Osteocyte (in vitro differentiated cells): ENCODE results near the gene WDR38. TPM values are rescaled to one million over a fixed set of nuclear protein-coding genes. Genes with fewer than 3 reads are reported as not detected.

Source experiments
- DNase-seq: peaks from one replicate; pipeline ENCODE4 v3.0.0; 2021; ENCODE audit warnings: mixed read lengths; ENCODE audit not compliant: unreplicated experiment; ENCODE audit errors: extremely low spot score
- H3K27ac Mint-ChIP-seq: one replicate; pipeline ENCODE4 v1.8.0; 2021; ENCODE audit warnings: mild to moderate bottlenecking, mixed read lengths; ENCODE audit not compliant: unreplicated experiment
- H3K27me3 Mint-ChIP-seq: one replicate; pipeline ENCODE4 v1.8.0; 2021; ENCODE audit warnings: mixed read lengths; ENCODE audit not compliant: unreplicated experiment
- H3K36me3 Mint-ChIP-seq: one replicate; pipeline ENCODE4 v1.8.0; 2021; ENCODE audit warnings: mixed read lengths; ENCODE audit not compliant: unreplicated experiment
- H3K4me1 Mint-ChIP-seq: one replicate; pipeline ENCODE4 v1.8.0; 2021; ENCODE audit warnings: mixed read lengths; ENCODE audit not compliant: unreplicated experiment
- H3K4me3 Mint-ChIP-seq: one replicate; pipeline ENCODE4 v1.8.0; 2021; ENCODE audit warnings: mild to moderate bottlenecking, moderate library complexity, mixed read lengths; ENCODE audit not compliant: unreplicated experiment
- H3K9me3 Mint-ChIP-seq: one replicate; pipeline ENCODE4 v1.8.0; 2021; ENCODE audit warnings: mixed read lengths; ENCODE audit not compliant: unreplicated experiment
- CTCF ChIP-seq: fragments of 200-600 bp; sonication (generic); IDR thresholded peaks from 2 replicates; pipeline ENCODE4 v1.5.0; 2021; ENCODE audit warnings: antibody characterized with exemption, mild to moderate bottlenecking, moderate library complexity
- long read RNA-seq: library from polyadenylated mRNA; unstranded; transcript quantifications from one replicate; pipeline ENCODE4 v2.0.0, GENCODE V29; 2021
- total RNA-seq: library from RNA; stranded (reverse); gene quantifications from 2 replicates; pipeline ENCODE4 v1.2.1, GENCODE V29; 2021

Gene WDR38
- not detected in 2 replicates for total RNA-seq
- long read RNA-seq = 0 reads

DNA sequence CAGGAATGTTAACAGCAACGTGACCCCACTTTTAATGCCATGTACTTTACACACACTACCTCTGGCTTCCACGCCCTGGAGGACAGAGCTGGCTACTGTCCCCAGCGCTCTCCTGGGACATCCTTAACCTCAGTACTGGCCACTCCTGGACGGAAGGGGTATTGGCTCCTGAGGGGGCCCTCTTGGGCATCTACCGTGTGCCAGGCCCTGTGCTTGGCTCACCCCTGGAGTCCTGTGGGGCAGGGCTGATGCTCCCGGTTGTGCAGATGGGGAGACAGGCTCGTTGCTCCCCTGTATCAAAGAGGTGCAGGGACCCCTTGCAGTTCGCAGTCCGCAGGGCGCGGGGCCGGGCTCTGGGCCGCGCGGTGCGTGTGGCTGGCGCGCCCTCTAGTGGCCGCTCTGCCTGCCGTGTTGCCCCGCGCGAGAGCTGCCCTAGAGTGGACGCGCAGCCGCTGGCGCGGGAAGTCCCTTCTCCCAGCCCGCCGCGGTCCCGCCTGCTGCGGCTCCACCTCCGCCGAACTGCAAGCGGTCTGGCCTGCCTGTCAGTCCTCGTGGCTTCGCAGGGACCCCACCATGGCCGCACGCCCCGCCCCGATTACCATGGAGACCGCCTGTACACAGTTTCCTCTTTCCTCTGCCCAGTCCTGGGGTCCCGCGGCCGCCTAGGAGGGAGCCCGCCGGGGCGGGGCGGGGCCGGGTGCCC, at the start of gene WDR38:
Gene WDR38, plus strand, starts transcription at position 632 of the 703 bp plus-strand sequence. CDS start 72 bp downstream, outside the sequence.
- peak; percentile 91 for DNase-seq
- no peaks in the 10 kb centered on the region for H3K9me3 Mint-ChIP-seq

DNA sequence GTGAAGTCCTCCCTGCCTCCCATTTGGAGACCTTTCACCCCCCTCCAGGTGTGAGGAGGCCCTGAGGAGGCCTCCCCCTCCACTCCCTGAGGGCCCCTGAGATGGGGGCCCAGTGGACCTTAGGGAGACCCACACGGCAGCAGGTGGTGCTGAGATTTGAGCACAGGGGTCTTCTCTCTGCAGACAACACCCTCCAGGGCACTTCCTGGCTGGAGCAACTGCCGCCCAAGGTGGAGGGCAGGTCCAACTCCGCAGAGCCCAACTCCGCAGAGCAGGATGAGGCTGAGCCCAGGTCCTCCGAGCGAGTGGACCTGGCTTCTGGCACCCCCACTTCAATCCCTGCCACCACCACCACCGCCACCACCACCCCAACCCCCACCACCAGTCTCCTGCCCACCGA, 49.3 kb upstream of the WDR38 start:
- no peak overlapping the region for H3K4me3 Mint-ChIP-seq
- no peak for DNase-seq
- peaks cover 4% of the 10 kb centered on the region for H3K4me1 Mint-ChIP-seq
- no peaks in the 10 kb centered on the region for H3K9me3 Mint-ChIP-seq
- no peaks in the 10 kb centered on the region for H3K27me3 Mint-ChIP-seq
- TF ChIP-seq CTCF = no peak
- peaks cover 11% of the 10 kb centered on the region for H3K36me3 Mint-ChIP-seq
- H3K27ac Mint-ChIP-seq = no peak overlapping the region

More for the DNA sequence above, at the start of gene WDR38:
- peaks cover 4% of the 10 kb centered on the region for H3K36me3 Mint-ChIP-seq
- peaks cover 27% of the 10 kb centered on the region for H3K4me1 Mint-ChIP-seq
- H3K27me3 Mint-ChIP-seq = no peaks in the 10 kb centered on the region
- peak within 1 kb of the TSS; percentile 70 for H3K4me3 Mint-ChIP-seq
- peak within 1 kb of the TSS; percentile 20 for H3K27ac Mint-ChIP-seq
- TF ChIP-seq CTCF = peak; percentile 100

DNA sequence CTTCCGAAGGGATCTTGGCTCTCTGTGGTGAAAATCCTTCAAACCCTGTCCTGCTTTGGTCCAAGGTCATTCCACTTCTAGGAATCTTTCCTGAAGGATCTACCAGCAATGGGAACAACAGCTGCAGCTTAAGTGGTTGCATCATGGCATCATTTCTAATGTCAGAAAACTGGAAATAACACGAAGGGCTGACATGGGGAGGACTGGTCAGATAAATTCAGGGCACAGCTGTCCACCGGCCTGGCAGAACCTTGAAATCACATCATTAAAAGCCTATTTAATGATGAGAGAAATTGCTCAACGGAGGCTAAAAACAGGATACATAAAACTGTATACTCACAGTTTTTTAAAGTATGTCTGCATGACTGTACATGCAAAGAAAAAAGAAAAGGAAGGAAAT, 48.1 kb upstream of the WDR38 start:
- DNase-seq = no peak
- Mint-ChIP-seq H3K4me1 (peaks cover 4% of the 10 kb centered on the region), H3K27me3 (no peaks in the 10 kb centered on the region), H3K9me3 (no peaks in the 10 kb centered on the region), H3K36me3 (peaks cover 18% of the 10 kb centered on the region), H3K27ac (no peak overlapping the region), H3K4me3 (no peak overlapping the region)
- TF ChIP-seq CTCF = no peak

DNA sequence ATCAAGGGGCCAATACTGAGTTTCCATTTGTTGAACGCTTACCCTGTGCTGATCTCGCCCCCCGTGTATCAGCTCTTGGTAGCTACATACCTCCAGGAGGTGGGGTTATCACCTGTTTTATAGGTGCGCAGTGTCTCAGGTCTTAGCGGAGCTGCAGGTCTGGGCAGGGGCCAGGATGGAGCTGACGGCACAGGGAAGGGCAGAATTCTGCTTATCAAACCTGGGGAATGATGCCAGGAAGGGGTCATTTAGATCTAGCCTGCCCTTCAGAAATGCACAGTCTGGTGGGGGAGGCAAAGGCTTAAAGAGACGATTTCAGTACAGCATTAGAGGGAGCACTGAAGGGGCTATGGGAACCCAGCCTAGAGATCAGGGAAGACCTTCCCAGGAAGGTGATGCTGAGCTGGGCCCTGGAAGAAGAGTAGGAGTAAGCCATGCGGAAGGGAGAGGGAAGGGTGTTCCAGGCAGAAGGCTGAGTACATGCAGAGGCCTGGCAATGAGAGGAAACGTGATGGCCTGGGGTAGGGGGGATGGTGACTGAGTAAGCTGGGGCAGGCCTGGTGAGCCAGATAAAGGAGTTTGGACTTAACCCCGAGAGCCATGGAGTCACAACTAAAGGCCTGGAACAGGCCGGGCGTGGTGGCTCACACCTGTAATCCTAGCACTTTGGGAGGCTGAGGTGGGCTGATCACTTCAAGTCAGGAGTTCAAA, 44.9 kb upstream of the WDR38 start:
- Mint-ChIP-seq H3K4me3 (no peak overlapping the region), H3K27ac (peak overlapping the region; percentile 32), H3K9me3 (no peaks in the 10 kb centered on the region), H3K4me1 (peaks cover 30% of the 10 kb centered on the region), H3K36me3 (peaks cover 14% of the 10 kb centered on the region), H3K27me3 (no peaks in the 10 kb centered on the region)
- no peak for TF ChIP-seq CTCF
- DNase-seq = no peak

DNA sequence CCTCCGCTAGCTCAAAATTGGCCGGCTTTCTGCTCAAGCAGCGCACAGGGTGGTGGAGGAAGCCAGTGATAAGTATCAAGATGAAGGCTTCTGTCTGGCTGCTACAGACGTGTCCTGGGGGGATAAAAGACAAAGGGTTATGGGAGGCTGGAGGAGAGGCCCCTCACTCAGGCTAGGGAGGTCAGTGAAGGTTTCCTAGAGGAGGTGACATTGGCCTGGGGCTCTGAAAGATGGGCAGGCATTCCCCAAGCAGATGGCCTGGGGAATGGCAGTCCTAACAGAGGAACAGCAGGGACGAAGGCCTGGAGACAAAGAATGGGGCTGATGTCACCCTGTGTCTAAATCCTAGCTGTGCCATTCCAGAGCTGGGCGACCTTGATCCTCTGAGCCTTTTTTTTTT, 44.0 kb upstream of the WDR38 start:
- H3K9me3 Mint-ChIP-seq = no peaks in the 10 kb centered on the region
- DNase-seq = no peak
- peaks cover 38% of the 10 kb centered on the region for H3K4me1 Mint-ChIP-seq
- H3K27ac Mint-ChIP-seq = peak overlapping the region; percentile 52
- H3K36me3 Mint-ChIP-seq = peaks cover 14% of the 10 kb centered on the region
- no peak for TF ChIP-seq CTCF
- H3K4me3 Mint-ChIP-seq = no peak overlapping the region
- no peaks in the 10 kb centered on the region for H3K27me3 Mint-ChIP-seq
